Inflammatory macrophage treated with lipopolysaccharide for 4 hours (primary cell): ENCODE results near the gene TOGARAM2.

ENCODE experiments used
- DNase-seq: peaks from one replicate; pipeline ENCODE4 v3.0.0-alpha.2; 2020

The TOGARAM2 gene

DNA sequence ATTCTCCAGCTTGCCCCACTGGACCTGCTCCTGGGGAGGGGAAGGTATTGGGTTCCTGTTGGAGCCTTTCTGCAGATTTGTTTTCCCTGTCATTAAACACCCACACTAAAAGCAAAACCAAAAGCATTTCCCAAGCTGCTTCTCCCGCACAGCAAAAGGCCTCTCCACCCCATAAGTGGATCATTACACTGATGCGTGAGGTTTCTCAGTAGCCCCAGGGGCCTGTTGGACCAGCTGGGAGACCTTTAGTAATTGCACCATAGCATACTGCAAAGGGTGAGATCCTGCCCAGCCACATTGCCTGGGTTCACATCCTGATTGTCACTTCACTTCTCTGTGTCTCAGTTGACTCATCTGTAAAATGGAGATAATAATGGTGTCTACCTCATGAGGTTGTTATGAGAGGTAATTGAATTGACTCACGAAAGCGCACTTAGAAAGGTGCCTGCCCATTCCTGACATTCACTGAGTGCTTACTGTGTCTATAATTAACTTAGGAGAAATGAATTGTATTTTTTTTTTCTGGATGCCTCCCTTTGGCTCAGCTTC, 43.9 kb downstream of the TOGARAM2 start:
- DNase-seq: no peak

DNA sequence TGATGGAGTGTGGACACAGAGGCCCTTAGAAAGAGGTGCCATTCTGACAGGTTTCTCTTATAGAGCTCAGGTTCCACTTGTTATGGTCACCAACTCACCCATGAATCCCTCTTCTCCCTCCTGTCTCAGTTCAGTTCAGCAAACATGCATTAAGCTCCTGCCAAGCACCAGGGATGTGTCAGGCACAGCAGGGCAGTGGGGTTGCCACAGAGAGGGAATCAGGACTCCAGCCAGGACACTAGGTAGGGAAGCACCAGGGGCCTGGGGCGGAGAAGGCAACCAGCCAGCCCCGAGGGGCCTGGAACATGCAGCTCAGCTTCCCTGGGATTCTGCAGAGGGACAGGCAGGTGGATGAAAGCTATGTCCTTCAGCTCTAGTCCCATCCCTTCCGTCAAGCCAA, 44.6 kb downstream of the TOGARAM2 start:
- DNase-seq: no peak

DNA sequence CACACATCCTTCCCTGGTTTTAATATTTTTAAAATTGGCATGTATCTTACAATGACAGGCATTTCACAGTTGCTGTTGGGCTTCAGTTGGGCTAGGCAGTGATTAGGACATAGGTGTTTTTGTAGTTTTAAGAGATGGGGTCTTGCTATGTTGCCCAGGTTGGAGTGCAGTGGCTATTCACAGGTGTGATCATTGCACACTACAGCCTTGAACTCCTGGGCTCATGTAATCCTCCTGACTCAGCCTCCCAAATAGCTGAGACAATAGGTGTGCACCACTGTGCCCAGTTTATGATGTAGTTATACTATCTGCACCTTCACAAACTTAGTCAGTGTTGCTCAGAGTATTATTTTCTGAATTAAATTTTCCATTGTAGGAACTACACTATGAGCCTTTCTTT, 49.9 kb downstream of the TOGARAM2 start:
- no peak for DNase-seq

DNA sequence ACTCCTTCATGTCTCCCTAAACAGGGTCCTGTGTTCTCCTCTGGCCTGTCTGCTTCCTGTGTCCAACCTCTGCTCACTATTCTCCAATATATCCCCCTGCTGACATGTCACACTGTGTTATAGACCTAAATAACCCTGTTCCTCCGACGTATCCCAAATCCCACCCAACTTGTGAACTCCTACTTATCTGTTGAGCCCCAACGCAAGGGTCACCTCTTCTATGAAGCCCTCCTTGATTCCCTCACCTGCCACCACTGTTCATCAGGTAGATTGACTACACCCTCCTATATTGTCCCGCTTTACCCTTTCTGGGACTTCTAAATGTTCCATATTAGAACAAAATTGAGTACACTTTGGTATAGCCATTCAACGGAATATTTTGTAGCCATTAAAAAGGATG, 51.1 kb downstream of the TOGARAM2 start:
- DNase-seq: no peak

DNA sequence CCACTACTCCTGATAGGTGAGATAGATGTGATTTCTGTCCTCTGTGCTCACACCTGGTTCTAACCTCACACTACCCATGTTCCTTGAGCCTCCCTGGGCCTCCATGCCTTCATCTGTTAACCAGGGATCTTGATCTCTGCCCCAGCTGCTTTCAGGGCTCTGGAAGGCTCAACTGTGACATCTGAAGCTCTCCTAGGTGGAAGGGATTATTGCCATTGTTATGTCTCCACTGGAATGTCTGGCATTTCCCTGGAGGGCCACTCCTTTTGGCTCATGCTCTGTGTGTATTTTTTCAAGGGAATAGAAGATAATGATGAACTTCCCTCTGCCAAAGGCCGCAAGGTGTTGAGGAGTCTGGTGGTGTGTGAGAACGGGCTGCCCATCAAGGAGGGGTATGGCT, 52.1 kb downstream of the TOGARAM2 start:
- DNase-seq: no peak

DNA sequence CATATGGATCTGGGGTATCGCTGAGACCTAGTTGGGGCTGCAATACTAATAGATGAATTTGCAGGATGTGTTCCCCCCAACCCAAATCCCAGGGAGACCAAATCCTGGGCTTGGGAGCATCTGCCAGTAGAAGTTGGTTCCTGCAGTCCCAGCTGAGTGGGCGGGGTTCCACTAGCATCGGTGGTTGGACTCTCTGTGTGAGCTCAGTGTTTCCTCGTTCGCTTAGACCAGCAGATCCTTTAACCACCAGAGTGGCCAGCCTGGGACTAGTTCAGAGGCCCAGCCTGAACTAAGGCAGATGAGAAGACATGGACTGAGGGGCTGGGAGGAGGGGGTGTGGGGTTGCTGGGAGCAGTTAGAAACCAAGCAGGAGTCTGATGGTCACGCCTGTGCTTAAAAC, 52.6 kb downstream of the TOGARAM2 start:
- peak; percentile 52 for DNase-seq

DNA sequence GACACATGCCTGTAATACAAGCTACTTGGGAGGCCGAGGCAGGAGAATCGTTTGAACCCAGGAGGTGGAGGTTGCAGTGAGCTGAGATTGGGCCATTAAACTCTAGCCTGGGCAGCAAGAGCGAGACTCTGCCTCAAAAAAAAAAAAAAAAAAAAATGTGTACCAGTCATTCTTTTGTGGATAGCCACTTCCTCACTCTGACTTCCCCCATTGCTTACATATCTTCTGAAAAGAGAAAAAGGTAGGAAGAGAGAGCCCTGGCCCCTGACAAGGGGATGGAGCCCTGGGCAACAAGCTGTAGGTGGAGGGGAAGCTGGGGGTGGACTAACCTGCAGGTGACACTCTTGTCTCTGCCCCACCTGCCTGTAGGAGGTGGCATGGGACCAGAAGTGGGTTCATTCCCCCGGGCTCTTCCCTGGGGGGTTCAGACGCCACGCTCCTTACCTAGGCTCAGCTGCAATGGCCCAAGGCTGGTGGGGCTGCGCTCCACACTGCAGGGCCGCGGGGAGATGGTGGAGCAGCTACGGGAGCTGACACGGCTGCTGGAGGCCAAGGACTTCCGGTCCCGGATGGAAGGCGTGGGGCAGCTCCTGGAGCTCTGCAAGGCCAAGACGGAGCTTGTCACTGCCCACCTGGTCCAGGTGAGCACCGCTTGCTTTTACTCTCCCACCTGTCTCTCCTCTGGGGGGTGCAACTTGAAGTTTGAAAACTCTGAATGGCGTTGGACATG, 54.1 kb downstream of the TOGARAM2 start:
- DNase-seq: peak; percentile 45

DNA sequence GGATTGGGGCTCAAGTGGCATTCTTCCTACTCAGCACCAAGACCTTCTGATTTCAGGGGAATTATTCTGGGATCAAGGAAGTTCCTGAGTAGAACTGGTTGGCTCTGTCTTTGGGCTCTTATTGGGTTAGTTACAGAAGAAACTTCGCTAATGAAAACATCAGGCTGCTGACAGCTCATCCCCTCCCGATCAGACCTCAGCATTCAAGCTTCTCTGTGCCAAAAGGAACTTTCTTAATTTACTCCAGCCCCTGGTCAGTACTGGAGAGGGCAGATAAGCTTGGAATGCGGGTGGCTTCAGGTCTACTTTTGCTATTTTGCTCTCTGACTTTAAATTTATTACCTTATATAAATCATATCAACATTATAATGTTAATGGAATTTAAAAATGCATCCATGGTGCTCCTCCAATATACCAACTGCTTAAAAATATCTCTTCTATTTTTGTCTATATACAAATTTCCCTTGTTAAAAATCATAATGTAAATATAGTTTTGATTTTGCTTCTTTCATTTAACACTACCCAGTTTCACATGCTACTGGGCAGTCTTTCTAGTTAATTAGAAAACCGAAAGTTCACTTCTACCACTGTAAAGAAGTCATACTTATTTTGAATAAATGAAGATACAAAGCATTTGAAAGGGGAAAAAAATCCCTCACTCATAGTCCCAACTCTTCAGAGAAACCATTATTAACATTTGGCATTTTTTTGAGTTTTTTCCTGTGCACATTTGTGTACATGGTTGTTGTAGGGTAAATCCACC, 58.8 kb downstream of the TOGARAM2 start:
- no peak for DNase-seq

DNA sequence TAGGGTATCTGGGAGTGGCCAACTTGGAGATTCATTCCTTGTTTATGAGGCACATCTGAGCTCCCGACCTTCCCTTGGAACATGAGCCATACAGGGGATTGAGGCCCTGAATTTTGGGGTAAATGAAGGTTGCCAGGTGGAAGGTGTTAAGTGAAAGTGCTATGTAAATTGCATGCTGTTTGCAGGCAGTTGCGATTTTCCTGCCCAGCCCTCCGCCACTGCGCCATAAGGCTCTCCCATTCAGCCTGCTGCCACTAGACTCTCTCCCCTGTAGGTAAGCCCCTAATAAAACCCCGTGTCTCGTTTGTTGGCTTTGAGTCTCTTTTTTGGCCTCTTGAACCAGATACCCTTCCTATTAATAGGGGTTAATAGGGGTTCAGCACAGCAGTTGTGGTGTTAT, 59.5 kb downstream of the TOGARAM2 start:
- DNase-seq: no peak

DNA sequence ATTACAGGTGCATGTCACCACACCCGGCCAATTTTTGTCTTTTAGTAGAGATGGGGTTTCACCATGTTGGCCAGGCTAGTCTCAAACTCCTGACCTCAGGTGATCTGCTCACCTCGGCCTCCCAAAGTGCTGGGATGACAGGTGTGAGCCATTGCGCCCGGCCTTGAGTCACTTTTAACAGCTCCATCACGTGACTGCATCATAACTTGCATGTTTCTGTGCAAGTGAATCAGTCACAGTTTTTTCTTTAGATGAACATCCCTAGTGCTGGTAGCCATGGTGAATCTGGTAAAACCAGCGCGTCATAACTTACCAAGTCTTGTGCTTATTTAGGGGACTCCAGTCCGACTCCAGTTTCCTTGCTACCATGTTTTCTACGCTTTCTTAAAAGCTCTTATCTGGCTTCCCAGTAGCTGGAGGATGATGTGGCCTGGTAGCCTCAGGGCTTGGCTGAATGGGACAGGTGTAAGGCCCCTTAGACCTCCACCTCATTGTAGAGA, 60.1 kb downstream of the TOGARAM2 start:
- DNase-seq: no peak

DNA sequence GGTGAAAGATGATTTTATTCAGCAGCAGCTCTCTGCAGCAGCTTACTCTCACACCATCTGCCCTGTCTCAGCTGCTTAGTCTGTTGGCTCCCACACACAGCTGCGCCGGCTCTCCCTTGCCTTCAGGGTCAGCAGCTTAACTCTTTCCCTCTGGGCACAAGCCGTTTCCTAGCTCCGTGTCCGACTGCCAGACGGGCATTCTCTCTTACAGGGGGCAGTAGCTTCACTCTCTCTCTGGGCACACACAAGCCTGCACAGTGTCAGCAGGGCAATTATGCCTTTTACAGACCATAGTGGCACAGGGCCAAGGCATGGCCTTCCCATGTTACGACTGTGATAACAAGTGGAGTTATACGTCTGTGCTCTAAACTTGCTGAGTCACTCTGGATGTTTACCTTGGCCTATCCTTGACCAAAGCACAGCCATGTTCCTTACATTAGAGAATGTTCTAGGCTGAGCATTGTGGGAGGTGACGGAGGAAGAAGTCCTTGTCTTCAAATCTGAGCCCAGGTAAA, 61.5 kb downstream of the TOGARAM2 start:
- no peak for DNase-seq

DNA sequence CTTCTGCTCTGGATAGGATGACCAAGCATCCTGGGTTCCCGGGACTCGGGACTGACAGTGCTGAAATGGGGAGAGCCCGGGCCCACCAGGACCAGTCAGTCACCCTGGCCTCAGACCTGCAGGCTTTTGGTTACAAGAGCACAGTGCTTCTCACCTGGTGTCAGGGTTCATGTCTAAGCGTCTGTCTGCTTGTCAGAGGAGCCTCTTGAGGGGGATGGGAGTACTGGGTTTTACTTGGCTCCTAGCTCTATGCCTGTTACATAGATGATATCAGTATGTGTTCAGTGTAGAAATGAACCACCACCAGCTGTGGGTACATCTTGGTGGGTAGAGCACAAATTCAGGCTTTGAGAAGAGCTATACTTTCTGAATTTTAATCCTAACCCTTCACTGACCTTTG, 63.4 kb downstream of the TOGARAM2 start:
- no peak for DNase-seq

DNA sequence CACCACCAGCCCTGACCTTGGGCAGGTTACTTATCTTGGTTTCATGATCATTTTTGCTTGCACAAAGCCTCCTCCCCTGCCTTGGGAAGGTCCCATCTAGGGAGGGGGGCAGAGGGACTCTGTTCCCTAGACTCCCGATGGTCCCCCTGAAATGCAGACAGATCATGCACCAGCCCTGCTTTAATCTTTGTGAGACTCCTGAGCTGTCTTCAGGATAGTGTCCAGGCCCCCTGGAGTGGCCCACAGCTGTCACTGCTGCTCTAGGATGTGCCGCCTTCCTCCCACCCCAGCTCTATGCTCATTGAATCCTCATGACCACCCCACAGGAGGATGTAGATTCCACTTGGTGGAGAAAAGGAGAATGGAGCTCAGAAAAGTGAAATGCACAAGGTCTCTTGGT, 65.2 kb downstream of the TOGARAM2 start:
- DNase-seq: no peak

DNA sequence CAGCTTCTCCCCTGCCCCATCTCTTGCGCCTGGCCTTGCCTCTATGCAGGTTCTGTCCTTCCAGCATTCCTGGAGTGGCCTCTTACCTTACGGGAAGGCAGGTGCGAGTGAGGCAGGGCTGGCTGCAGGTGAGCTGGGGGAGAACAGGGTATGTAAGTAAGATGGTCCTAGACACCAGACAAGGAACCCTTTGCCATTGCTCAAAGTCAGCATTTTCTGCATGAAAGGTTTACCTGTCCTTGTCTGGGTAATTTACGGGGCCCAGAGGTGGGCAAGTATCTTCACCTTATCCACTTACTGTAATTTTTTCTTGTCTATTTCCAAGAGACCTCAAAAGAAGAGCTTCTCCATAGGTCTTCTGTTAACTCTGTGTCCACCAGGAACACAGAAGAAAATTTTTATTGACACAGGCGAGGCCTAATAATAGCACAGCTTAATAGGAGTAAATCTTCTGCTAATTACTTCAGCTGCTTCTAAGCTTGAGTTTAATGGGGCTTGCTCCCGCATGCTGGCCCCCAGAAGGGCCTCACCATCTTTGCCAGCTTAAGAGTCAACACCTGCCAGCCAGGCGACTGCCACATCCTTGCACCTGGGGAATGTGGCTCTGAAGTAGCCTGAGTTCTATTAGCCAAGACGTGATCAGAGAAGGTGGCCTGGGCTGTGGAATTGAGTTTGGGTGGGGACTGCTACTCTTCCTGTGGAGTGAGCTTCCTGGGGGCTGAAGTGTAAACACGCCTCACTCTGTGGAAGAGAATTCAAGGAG, 66.2 kb downstream of the TOGARAM2 start:
- no peak for DNase-seq

DNA sequence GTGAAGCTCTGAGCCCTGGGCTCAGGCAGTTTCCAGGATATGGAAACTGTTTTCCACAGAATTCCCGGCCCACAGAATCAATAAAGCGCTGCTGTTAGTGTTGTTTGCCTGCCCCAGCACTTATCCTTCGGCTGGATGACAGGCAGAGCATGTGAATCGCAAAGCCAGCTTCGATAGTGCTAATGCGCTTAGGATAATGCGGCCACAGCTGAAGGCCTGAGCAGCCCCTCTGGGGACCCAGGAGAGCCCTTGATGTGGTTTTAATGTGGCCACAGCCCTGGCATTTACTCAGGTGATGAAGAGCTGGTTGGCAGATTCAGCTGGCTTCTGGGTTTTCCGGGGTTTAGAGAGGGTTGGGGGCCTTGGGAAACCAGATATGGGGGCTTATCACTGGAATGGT, 69.5 kb downstream of the TOGARAM2 start:
- DNase-seq: no peak

DNA sequence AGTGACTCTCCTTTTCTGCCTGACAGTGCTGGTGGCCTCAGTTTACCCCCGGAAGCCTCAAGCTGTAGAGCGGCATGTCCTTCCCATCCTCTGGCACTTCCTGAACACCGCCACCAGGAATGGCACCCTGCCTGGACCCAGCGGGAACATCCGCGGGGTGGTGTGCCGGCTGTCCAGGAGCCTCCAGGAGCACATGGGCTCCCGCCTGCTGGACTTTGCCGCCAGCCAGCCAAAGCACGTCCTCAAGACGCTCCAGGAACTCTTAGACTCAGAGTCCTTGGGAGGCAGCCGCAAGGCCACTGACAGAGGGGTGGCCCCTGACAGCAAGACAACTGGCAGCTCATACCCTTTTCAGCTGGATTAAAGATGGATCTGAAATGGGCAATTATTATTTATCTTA, 70.6 kb downstream of the TOGARAM2 start:
- DNase-seq: no peak

DNA sequence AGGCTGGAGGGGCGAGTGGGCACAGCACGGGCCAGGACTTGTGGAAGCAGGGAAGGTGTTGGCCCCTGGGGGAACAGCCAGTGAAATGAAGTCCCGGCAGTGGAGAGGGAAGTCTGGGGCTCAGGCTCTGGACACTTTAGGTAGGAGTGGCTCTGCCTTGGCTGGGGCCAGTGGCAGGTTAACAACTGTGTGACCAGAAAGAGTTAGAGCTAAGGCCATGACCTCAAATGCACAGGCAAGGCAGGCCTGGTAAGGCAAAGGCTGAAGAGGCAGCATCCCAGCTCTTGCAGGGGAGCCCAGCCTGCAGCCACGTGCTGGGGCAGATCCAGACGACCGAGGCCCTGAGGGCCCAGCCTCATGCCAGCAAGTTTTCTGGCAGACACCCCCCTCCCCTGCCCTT, 71.7 kb downstream of the TOGARAM2 start:
- DNase-seq: no peak

DNA sequence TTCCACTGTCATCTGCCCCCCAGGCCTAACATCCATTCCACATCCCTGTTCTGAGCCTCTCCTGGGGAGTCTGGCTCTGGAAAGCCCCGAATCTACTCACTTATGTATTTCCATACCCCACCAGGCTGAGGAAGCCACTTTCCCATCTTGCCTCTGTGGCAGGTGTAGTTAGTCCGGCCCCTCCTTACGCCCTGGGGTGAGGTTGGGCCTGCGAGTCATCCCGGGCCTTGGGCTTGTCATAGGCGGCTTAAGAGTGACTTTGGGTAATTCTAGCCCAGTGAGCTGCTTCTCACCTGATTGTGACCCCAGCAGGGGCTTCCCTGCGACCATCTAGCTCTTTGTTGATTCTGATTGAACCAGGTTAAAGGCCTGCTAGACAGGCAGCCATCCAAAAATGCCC, 72.1 kb downstream of the TOGARAM2 start:
- DNase-seq: no peak

DNA sequence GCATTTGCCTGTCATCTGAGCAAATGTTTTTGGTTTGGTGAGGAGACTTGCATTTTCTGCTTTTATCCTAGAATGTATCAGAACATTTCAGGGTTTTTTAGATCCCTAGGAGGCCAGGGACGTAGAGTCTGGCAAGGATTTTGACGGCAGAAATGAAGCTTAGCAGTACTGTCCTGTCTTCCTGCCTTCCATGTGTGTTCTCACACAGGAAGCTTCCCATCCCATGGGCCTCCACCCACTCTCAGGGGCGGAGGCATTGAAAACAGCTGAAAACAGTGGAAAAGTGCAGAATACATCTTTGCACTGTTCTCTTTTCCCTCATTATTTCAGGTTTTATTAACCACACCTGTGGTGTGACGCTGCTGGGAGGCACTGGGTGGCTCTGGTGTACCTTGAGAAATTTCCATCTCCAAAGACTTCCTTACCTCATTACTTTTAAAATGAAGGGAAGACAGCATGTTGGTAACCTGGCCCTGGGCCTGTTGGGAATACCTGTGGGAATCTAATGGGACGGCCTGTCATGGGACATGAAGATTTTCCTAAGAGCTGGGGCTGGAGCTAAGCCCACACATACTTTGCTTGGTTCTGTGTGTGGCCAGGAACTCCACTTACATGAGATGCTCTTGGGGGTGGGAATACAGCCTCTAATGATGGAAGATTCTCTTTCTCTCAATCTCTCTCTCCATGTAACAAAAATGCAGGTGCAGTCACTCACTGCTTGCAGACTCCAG, 72.7 kb downstream of the TOGARAM2 start:
- no peak for DNase-seq

DNA sequence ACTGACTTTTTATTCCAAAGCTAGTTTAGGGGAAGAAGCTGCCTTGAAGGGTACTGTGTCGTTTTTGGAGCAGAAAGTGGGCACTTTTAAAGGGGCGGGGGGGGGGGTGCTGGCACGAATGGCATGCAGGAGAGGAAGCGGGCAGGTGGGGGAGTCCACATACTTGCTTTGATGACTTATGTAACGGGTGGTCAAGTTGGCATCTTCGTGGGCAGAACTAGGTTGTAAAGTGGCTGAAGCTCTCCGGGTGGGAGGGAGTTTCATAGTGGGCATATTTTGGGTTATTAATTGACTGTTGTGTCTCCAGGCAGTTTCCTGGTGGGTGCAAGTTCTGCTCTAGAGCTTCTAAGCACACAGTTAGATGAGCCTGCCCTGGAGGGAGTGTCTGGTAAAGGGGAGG, 73.3 kb downstream of the TOGARAM2 start:
- no peak for DNase-seq

DNA sequence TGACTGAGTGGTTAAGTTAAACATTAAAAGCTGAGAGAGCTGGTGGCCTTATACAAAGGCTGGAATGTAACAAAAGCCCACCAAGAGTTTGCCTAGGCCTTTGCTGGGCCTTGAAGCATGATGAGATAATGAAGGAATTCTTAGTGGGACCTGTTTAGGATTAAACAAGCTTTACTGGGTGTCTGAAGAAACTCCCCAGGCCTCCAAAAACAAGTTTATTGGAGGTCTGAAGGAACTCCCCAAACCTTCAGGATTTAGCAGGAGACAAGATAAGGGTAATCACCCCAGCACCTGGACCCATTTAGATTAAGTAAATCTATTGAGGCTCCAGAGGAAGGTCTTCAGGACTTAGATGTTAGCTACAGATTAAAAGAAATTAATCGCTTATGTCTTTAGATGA, 74.5 kb downstream of the TOGARAM2 start:
- DNase-seq: no peak

DNA sequence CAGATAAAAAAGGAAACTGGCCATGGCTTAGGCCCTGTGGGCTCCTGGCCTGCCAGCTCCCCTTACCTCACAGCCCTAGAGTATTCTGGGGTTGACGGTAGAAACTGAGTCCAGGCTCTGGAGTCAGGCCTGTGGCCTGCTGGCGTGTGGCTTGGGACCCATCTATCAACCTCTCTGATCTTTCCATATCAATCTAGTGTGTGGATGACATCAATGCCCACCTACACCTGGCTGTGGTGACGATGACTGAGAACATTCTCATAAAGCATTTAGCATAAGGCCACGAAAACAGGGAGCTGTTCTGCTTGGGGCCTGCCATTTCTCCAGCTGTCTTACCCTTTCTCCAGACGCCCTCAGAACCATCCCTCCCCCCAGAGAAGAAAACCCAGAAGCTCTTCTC, 75.4 kb downstream of the TOGARAM2 start:
- no peak for DNase-seq

DNA sequence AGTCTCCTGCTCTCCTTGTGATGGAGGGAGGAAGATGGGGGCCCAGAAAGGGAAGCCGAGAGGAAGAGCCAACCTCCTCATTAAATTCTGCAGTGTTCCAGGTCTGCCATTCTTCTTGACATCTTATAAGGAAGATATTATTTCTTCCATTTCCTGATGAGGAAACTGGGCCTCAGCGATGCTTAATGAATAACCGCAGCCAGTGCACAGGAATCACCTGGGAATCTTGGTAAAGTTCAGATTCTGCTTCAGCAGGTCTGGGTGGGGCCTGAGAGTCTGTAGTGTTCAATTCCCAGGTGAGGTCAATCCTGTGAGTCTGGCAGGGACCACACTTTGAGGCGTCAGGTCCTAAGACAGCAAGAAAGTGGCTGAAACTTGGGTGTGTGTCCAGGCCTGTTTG, 75.9 kb downstream of the TOGARAM2 start:
- DNase-seq: no peak
